GM18517 (cell line): Measurements from ENCODE around the gene TOMM20.
"Not testable (repeated sequence)": the region's sequence is repeated elsewhere in the genome, so short reads cannot be mapped to it uniquely, and the experiment has no call there.

Source experiments
- ATAC-seq: cut with Tn5 transposase; IDR thresholded peaks from one replicate; pipeline ENCODE4 v1.9.1; 2021; ENCODE audit warnings: mild to moderate bottlenecking, moderate library complexity; ENCODE audit not compliant: unreplicated experiment

TOMM20 gene

DNA sequence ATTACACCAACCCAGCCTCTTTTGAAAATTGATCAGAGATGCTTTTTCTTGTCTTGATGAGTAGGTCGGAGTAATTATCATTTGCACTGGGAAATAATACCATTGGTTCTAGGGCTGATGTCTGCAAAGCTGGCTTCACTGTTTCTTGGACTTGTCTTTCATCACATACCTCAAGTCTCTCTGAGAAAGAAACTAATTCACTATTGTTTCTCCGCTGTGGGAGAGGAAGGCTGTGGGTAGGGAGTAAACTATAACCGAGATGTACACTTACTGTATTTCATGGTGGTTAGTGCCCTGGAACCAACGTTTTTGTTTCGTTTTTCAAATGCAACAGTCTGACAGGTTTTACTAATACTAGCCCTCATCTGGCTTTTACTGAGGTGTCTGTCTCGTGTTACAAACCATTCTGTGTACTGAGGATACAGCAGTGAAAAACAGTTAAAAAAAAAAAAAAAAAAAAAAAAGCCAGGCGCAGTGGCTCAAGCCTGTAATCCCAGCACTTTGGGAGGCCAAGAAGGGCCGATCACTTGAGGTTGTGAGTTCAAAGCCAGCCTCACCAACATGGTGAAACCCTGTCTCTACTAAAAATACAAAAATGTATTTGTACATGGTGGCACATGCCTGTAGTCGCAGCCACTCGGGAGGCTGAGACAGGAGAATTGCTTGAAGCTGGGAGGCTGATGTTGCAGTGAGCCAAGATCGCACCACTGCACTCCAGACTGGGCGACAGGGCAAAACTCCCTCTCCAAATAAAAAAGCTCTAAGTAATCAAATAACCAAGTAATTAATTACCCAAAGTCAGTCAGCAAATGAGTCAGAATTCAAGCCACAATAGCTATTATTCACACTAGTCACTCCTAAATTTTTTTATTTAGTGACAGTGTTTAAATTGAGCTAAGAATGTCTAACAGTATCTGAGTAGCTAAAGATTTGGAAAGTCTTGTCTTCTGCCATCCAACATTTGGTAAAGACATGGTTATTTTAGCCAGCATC is 23.3 kb downstream of the TOMM20 start:
- ATAC-seq: peak; percentile 85

- ATAC-seq: no peak
Measured at GRCh38 chr1:235102993-235103411, 25.6 kb downstream of the TOMM20 start.

- ATAC-seq: no peak
Measured at GRCh38 chr1:235102259-235102582, 26.4 kb downstream of the TOMM20 start.

- no peak for ATAC-seq
Measured at GRCh38 chr1:235101558-235102258, 26.9 kb downstream of the TOMM20 start.

DNA sequence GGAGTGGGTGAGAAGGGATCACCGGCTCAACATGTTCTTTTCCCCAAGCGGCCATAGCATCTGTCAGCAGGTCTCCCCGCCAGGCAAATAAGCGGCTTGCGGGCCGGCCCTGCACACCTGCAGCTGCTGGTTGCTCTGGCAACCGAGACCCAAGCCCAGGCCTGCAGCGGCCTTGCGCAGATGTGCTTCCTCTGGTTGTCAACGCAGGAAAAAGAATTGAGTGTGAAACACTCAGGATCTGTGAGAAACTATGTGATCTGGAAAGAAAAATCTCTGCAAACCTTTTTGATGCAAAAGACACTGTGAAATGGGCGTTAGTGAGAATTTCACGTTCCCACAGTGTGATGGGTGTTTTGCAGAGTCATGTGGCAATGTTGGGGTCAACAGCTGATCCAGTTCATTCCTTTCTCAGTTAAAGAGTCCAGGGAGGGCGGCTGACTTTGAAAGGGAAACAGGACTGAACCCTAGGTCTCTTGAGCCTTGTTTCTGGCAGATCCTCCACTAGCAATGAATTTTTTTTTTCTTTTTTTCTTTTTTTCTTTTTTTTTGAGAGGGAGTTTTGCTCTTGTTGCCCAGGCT is 28.4 kb downstream of the TOMM20 start:
- ATAC-seq: no peak

DNA sequence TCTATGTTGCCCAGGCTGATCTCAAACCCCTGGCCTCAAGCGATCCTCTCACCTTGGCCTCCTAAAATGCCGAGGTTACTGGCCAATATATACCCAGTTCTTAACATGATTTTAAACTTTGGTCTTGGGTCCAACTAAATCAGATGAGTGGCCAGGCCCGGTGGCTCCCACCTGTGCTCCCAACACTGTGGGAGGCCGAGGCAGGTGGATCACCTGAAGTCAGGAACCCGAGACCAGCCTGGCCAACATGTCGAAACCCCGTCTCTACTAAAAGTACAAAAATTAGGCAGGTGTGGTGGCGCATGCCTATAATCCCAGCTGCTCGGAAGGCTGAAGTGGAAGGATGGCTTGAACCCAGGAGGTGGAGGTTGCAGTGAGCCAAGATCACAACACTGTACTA is 29.6 kb downstream of the TOMM20 start:
- no peak for ATAC-seq

- ATAC-seq: no peak
Measured at GRCh38 chr1:235098547-235098946, 30.1 kb downstream of the TOMM20 start.

GRCh38 chr1:235097501-235097900 is 31.1 kb downstream of the TOMM20 start:
- ATAC-seq: not testable (repeated sequence)

DNA sequence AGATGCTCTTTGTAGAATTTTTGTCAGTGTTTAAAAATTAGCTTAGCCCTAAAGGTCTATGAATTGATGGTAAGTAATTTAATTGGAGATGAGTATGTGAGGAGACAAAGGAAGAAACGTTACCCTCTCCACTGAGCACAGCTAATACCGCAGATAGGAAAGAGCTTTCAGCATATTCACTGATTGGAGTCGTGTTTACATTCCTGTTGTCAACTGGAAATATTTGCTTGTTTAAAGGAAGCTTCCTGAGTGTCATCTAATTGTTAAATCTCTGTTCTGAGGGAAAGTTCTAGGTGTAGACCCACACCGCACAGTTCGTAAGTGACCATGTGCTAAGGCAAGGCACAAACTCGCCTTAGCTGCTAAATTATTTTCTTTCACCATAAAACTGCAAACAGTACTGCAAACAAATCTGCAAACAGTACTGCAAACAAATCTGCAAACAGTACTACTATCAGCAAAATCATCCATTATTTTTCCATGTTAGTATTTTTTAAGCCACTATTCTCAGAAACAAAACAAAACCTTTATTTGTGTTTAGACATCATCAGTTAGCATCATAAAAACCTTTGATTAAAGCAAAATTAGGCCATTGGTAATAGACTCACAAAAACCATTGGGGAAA is 32.6 kb downstream of the TOMM20 start:
- no peak for ATAC-seq

- no peak for ATAC-seq
Measured at GRCh38 chr1:235093696-235094592, 34.7 kb downstream of the TOMM20 start.

- ATAC-seq: no peak
Measured at GRCh38 chr1:235093013-235093695, 35.5 kb downstream of the TOMM20 start.

GRCh38 chr1:235092415-235092814 is 36.2 kb downstream of the TOMM20 start:
- ATAC-seq: not testable (repeated sequence)

GRCh38 chr1:235092045-235092406 is 36.6 kb downstream of the TOMM20 start:
- not testable (repeated sequence) for ATAC-seq

DNA sequence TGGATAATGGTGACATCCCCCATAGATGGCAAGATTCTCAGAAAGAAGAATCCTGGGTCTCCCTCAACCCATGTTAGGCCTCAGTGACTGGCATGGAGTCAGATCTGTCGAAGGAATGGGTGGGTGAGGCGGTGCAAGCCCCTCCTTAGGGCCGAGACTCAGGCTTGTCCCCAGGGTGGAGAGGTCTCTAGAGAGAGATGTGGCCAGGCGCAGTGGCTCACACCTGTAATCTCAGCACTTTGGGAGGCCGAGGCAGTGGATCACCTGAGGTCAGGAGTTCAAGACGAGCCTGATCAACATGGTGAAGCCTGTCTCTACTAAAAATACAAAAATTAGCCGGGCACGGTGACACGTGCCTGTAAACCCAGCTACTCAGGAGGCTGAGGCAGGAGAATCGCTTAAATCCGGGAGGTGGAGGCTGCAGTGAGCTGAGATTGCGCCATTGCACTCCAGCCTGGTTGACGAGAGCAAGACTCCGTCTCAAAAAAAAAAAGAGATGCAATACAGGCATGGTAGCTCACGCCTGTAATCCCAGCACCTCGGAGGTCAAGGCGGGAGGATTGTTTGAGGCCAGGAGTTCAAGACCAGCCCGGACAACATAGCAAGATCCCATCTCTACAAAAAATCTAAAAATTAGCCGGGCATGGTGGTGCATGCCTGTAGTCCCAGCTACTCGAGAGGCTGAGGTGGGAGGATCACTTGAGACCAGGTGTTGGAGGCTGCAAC is 37.2 kb downstream of the TOMM20 start:
- ATAC-seq: not testable (repeated sequence)

- no peak for ATAC-seq
Measured at GRCh38 chr1:235090406-235091069, 38.1 kb downstream of the TOMM20 start.

DNA sequence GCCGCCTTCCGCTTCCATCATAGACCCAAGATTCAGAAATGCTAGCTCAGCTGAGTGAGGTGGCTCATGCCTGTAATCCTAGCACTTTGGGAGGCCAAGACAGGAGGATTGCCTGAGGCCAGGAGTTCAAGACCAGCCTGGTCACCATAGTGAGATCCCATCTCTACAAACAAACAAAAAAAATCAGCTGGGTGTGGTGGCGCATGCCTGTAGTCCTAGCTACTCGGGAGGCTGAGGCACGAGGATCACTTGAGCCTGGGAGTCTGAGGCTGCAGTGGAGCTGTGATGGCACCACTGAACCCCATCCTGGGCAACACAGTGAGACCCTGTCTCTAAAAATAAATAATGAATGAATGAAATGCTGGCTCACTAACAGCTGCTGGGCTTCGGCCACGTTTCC is 39.7 kb downstream of the TOMM20 start:
- ATAC-seq: no peak

DNA sequence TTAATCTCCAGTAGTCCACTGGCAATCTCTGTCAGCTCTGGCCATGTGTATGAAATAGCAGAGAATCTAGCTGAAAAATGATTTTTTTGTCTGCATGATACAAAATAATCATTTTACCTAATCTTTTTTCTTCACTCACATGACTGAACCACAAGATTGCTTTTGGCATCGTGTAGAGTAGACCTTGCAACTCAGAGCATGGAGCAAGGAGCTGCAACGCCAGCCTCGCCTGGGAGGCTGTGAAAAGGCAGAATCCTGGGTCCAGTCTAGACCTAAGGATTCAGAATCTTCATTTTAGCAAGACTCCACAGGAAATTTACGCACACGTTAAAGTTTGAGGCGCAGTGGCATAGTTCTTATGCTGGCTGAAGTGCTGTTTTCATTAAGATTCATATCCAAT is 40.2 kb downstream of the TOMM20 start:
- ATAC-seq: no peak

DNA sequence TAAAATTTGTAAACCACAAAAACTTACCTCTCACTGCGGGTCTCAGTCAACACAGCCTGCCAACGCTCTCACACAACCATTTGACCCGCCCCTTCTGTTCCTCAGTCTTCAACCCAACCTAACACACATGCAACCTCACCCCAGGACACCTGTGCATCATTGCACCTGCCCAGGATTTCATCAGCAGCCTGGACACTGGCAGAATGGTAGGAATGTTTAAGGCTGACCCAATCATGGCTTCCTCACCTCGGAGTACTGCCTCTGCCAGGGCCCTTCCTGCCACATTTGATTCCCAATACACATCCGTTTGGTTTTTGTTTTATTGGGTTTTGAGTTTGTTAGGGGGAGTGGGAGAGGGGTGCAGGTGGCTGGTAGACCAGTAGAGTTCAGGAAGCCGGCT is 40.7 kb downstream of the TOMM20 start:
- ATAC-seq: no peak
